Measurements from ENCODE around the gene MGAT4A. TPM values are rescaled to one million over a fixed set of nuclear protein-coding genes. Genes with fewer than 3 reads are reported as not detected.

Gene MGAT4A
- total and polyA plus RNA-seq, 9 of the 15 experiments (the other 6 are each of a cell fraction or from before 2014, with no cell fraction given) = 0.03 to 0.53 (median 0.18) TPM; not detected in 2

DNA sequence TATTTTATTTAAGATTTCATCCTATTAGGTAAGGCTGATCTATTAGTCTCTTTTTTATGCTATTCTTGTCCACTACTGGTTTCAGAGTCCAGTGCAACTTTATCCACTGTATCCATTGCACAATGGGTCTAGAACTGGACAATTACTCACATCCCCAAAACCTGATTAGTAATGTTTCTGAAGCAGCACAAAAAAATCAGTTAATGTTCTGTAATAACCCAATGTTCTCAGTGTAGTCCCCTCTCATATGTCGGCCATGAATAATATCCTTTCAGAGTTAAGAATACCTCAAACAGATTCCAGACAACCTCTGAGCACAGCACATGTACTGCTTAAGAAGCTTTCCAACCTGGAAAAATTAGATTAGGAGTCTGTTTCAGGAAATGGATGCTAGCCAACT lies 29.7 kb downstream of the MGAT4A start:
- FAIRE-seq (no peak), ATAC-seq (no peak), DNase-seq (ENCODE audit: extremely low read depth in 1 of 4, low spot score in 3 of 4) (no peak)
- H3K9me3 ChIP-seq (replicated peaks; ENCODE audit: control insufficient read depth, insufficient read depth, low read depth, low read length) = no peaks in the 10 kb centered on the region
- H2AFZ ChIP-seq (ENCODE audit: low read depth, low read length) = no peak overlapping the region
- peaks cover 12 to 34% of the 10 kb centered on the region in 2 experiments; a peak in 4 of 5 replicates for H3K27me3 ChIP-seq (ENCODE audit: control insufficient read depth in 2 of 2, insufficient read depth in 2 of 2, low read length in 2 of 2)
- H3K4me3 ChIP-seq = no peak overlapping the region
- no peaks in the 10 kb centered on the region for H3K79me2 ChIP-seq (ENCODE audit: control insufficient read depth, insufficient read depth, low read length)
- no peak overlapping the region for H3K4me2 ChIP-seq (ENCODE audit: insufficient read depth, low read length)
- POLR2A ChIA-PET = no interaction called here
- BruUV-seq (replicated peaks) = no TSS peak
- TF ChIP-seq SAP30 (IDR thresholded peaks at IDR 0.05; ENCODE audit: borderline replicate concordance, insufficient read depth, low read depth, low read length, poor library complexity, severe bottlenecking) (no peak), JUNB (CRISPR knock-in tag; conservative IDR thresholded peaks at IDR 0.05) (no peak), KLF13 (tag; IDR thresholded peaks at IDR 0.05; ENCODE audit: borderline replicate concordance, low read depth) (no peak), NR2F6 (CRISPR knock-in tag; IDR thresholded peaks at IDR 0.05) (no peak), EWSR1 (IDR thresholded peaks at IDR 0.05; ENCODE audit: borderline replicate concordance, low read depth, partially characterized antibody) (no peak), POLR2G (IDR thresholded peaks at IDR 0.05; ENCODE audit: low read depth, low read length) (no peak), ETS2 (tag; IDR thresholded peaks at IDR 0.05; ENCODE audit: borderline replicate concordance, poor library complexity, severe bottlenecking) (no peak)
- no peaks in the 10 kb centered on the region for H3K9me1 ChIP-seq (ENCODE audit: control insufficient read depth, insufficient read depth, low read length)
- WGBS (ENCODE audit: insufficient coverage, low coverage, missing lambda C conversion rate) = 0% methylated on average over 1 of the region's 1 CpG
- H3K4me1 ChIP-seq (replicated peaks in 1 of 2; ENCODE audit: control insufficient read depth in 2 of 2, insufficient read depth in 2 of 2, low read length in 2 of 2) = no peaks in the 10 kb centered on the region
- no peaks in the 10 kb centered on the region for H3K36me3 ChIP-seq (ENCODE audit: control insufficient read depth, insufficient read depth, low read length)
- H4K20me1 ChIP-seq (replicated peaks; ENCODE audit: control insufficient read depth, insufficient read depth, low read length) = no peaks in the 10 kb centered on the region
- CTCF ChIA-PET (ENCODE audit: low intra/inter-chr PET ratio) = no interaction called here
- H3K27ac ChIP-seq (ENCODE audit: extremely low read depth, low read depth, low read length) = no peak overlapping the region
- H3K9ac ChIP-seq (ENCODE audit: insufficient read depth in 1 of 2, low read depth in 2 of 2, low read length in 2 of 2) = no peak overlapping the region
- intact Hi-C loops (cut with micrococcal nuclease) = no loop called here
- in situ Hi-C loops (cut with MboI) = no loop called here

Data from K562 (cell line).